BE2C (cell line): ENCODE results near the gene ABLIM1.

Experiments used
- DNase-seq: peaks from one replicate; pipeline ENCODE4 v3.0.0-alpha.2; 2020
- H3K27me3 ChIP-seq: fragments of 250-450 bp; sonication (Bioruptor Pico); 2 replicates; pipeline ENCODE4 v1.5.1; 2020; ENCODE audit warnings: mild to moderate bottlenecking
- H3K36me3 ChIP-seq: fragments of 250-450 bp; sonication (Bioruptor Pico); 2 replicates; pipeline ENCODE4 v1.5.1; 2020; ENCODE audit warnings: mild to moderate bottlenecking
- H3K4me1 ChIP-seq: fragments of 250-450 bp; sonication (Bioruptor Pico); 2 replicates; pipeline ENCODE4 v1.5.1; 2020
- H3K4me3 ChIP-seq: 2 replicates; pipeline ENCODE4 v1.5.1; 2011; ENCODE audit warnings: low read depth, low read length
- H3K9me3 ChIP-seq: fragments of 250-450 bp; sonication (Bioruptor Pico); 2 replicates; pipeline ENCODE4 v1.5.1; 2020
- CTCF ChIP-seq: IDR thresholded peaks from 2 replicates; pipeline ENCODE4 v1.5.1; 2012; ENCODE audit warnings: mild to moderate bottlenecking, low read depth, low read length

Gene ABLIM1

GRCh38 chr10:114649217-114649903 lies 8.7 kb downstream of the ABLIM1 start:
- peaks cover 21% of the 10 kb centered on the region for H3K4me1 ChIP-seq
- H3K27me3 ChIP-seq = no peaks in the 10 kb centered on the region
- TF ChIP-seq CTCF = no peak
- no peak for DNase-seq
- no peak overlapping the region for H3K4me3 ChIP-seq
- no peaks in the 10 kb centered on the region for H3K9me3 ChIP-seq
- H3K36me3 ChIP-seq = no peaks in the 10 kb centered on the region; the same call in 1 of the 2 replicates

GRCh38 chr10:114648368-114648767 lies 9.7 kb downstream of the ABLIM1 start:
- no peak for TF ChIP-seq CTCF
- Histone ChIP-seq H3K9me3 (no peaks in the 10 kb centered on the region), H3K4me3 (no peak overlapping the region), H3K36me3 (no peaks in the 10 kb centered on the region; the same call in 1 of the 2 replicates), H3K4me1 (peaks cover 22% of the 10 kb centered on the region), H3K27me3 (no peaks in the 10 kb centered on the region)
- DNase-seq = no peak

- Histone ChIP-seq H3K9me3 (no peaks in the 10 kb centered on the region), H3K4me3 (no peak overlapping the region), H3K27me3 (no peaks in the 10 kb centered on the region), H3K4me1 (peaks cover 22% of the 10 kb centered on the region), H3K36me3 (no peaks in the 10 kb centered on the region; the same call in 1 of the 2 replicates)
- no peak for DNase-seq
- TF ChIP-seq CTCF = no peak
Observed at GRCh38 chr10:114647545-114648138, 10.4 kb downstream of the ABLIM1 start.

GRCh38 chr10:114646426-114646825 lies 11.6 kb downstream of the ABLIM1 start:
- Histone ChIP-seq H3K9me3 (no peaks in the 10 kb centered on the region), H3K4me3 (no peak overlapping the region), H3K27me3 (no peaks in the 10 kb centered on the region), H3K36me3 (no peaks in the 10 kb centered on the region), H3K4me1 (peaks cover 22% of the 10 kb centered on the region)
- no peak for TF ChIP-seq CTCF
- DNase-seq = no peak

- DNase-seq = no peak
- Histone ChIP-seq H3K4me3 (no peak overlapping the region), H3K36me3 (no peaks in the 10 kb centered on the region), H3K27me3 (no peaks in the 10 kb centered on the region), H3K4me1 (peaks cover 22% of the 10 kb centered on the region), H3K9me3 (no peaks in the 10 kb centered on the region)
- no peak for TF ChIP-seq CTCF
Observed at GRCh38 chr10:114645706-114646105, 12.4 kb downstream of the ABLIM1 start.

GRCh38 chr10:114643158-114643557 lies 14.9 kb downstream of the ABLIM1 start:
- peaks cover 16% of the 10 kb centered on the region for H3K4me1 ChIP-seq
- no peaks in the 10 kb centered on the region for H3K36me3 ChIP-seq
- no peak for TF ChIP-seq CTCF
- DNase-seq = no peak
- no peaks in the 10 kb centered on the region for H3K9me3 ChIP-seq
- no peaks in the 10 kb centered on the region for H3K27me3 ChIP-seq
- no peak overlapping the region for H3K4me3 ChIP-seq
